PFSK-1 (cell line): ENCODE data around the gene RAD51B.

Experiments
- POLR2AphosphoS5 ChIP-seq: IDR thresholded peaks from 2 replicates; pipeline ENCODE4 v1.6.1; 2012; ENCODE audit warnings: low read depth, mild to moderate bottlenecking, control low read depth, low read length, moderate library complexity
- SIN3A ChIP-seq: IDR thresholded peaks from 2 replicates; pipeline ENCODE4 v1.6.1; 2012; ENCODE audit warnings: mild to moderate bottlenecking, low read length, moderate library complexity, borderline replicate concordance; ENCODE audit not compliant: insufficient read depth

DNA sequence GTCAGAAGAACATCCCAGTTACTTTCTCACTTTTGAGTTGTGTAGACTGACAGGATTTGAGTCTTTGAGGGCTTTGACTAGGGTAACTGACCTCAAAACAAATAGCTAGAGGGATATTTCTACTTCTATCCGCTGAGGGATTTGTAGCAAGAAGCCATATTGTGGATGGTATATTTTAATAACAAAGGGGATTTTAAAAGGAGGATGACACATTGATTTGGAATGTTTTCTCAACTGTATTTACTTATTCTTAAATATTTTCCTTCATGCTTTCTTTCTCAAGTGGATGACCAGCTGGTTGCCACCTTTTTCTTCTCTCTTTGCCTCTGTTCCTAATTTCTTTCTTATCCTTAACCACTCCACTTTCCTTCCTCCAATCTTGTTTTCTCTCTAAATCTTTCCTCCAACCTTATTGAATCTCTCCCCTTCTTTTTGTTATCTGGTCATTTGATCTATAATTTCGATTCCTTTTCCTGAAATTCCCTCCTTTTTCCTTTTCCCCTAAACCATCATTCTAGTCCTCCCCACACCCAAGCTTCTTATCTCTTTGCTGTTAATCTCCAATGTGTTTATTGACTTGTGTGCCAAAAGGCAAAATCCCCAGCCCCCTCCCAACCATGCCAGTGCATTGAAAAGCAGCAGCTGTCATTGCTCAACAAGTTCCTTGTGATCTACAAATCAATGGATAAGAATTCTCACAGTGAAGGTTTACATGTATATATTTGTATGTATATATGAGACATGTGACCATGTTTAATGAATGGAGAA is 411.6 kb downstream of the RAD51B start:
- no peak for TF ChIP-seq POLR2AphosphoS5
- TF ChIP-seq SIN3A: no peak
